DND-41 (cell line): ENCODE results near the gene PPAN.

Source experiments
- EZH2 ChIP-seq: IDR thresholded peaks from 3 replicates; pipeline ENCODE4 v1.6.1; 2012; ENCODE audit warnings: borderline replicate concordance, low read depth, mild to moderate bottlenecking, moderate library complexity, low read length, inconsistent platforms; ENCODE audit not compliant: severe bottlenecking
- TF ChIP-seq, protein P1 (sequence below): IDR thresholded peaks from 2 replicates; pipeline ENCODE4 v1.5.1; 2012; ENCODE audit warnings: borderline replicate concordance, low read length, moderate library complexity, mild to moderate bottlenecking; ENCODE audit not compliant: poor library complexity, severe bottlenecking; ENCODE audit errors: extremely low read depth

DNA sequence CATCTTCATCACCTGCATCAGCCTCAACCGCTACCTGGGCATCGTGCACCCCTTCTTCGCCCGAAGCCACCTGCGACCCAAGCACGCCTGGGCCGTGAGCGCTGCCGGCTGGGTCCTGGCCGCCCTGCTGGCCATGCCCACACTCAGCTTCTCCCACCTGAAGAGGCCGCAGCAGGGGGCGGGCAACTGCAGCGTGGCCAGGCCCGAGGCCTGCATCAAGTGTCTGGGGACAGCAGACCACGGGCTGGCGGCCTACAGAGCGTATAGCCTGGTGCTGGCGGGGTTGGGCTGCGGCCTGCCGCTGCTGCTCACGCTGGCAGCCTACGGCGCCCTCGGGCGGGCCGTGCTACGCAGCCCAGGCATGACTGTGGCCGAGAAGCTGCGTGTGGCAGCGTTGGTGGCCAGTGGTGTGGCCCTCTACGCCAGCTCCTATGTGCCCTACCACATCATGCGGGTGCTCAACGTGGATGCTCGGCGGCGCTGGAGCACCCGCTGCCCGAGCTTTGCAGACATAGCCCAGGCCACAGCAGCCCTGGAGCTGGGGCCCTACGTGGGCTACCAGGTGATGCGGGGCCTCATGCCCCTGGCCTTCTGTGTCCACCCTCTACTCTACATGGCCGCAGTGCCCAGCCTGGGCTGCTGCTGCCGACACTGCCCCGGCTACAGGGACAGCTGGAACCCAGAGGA is 7.9 kb downstream of the PPAN start:
- TF ChIP-seq EZH2, result no peak
- TF ChIP-seq, protein P1, sequence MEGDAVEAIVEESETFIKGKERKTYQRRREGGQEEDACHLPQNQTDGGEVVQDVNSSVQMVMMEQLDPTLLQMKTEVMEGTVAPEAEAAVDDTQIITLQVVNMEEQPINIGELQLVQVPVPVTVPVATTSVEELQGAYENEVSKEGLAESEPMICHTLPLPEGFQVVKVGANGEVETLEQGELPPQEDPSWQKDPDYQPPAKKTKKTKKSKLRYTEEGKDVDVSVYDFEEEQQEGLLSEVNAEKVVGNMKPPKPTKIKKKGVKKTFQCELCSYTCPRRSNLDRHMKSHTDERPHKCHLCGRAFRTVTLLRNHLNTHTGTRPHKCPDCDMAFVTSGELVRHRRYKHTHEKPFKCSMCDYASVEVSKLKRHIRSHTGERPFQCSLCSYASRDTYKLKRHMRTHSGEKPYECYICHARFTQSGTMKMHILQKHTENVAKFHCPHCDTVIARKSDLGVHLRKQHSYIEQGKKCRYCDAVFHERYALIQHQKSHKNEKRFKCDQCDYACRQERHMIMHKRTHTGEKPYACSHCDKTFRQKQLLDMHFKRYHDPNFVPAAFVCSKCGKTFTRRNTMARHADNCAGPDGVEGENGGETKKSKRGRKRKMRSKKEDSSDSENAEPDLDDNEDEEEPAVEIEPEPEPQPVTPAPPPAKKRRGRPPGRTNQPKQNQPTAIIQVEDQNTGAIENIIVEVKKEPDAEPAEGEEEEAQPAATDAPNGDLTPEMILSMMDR, result no peak
